AG04449 (cell line): ENCODE measurements around the gene HMX1.

Source experiments
- CTCF ChIA-PET: fragments of 350-600 bp; formaldehyde crosslinking; extraction: SDS; loops from one replicate; lab custom pipeline; 2021; ENCODE audit warnings: antibody characterized with exemption; lab: Yijun Ruan, JAX
- POLR2A ChIA-PET: fragments of 400-600, 350-600 bp; formaldehyde crosslinking; extraction: SDS; loops from one replicate; lab custom pipeline; 2020; ENCODE audit warnings: antibody characterized with exemption, inconsistent platforms; lab: Yijun Ruan, JAX
- DNase-seq: peaks from one replicate; pipeline ENCODE4 v3.0.0-alpha.2; 2010; ENCODE audit warnings: low read depth, low spot score
- H3K4me3 ChIP-seq: 2 replicates; pipeline ENCODE4 v1.5.1; 2011; ENCODE audit warnings: low read depth, mild to moderate bottlenecking, control low read depth, low read length
- CTCF ChIP-seq: IDR thresholded peaks from one replicate; pipeline ENCODE4 v1.5.1; 2011; ENCODE audit warnings: mild to moderate bottlenecking, moderate library complexity, low read length, control low read depth, inconsistent platforms; ENCODE audit not compliant: insufficient read depth; ENCODE audit errors: missing control alignments

HMX1 gene

GRCh38 chr4:8898419-8898818 lies 26.8 kb upstream of the HMX1 start:
- ChIA-PET CTCF (interaction anchor here (2.2 kb wide), 1 partner anchor 19 kb away, joined by 6 read pairs; no protein-coding TSS in a partner anchor), POLR2A (no interaction called here)
- DNase-seq = no peak
- no peak overlapping the region for H3K4me3 ChIP-seq
- TF ChIP-seq CTCF = no peak

GRCh38 chr4:8897251-8898167 lies 25.9 kb upstream of the HMX1 start:
- ChIA-PET POLR2A (no interaction called here), CTCF (interaction anchor here (1.3 to 2.2 kb wide), 2 partner anchors 20 kb away, joined by 6 to 7 read pairs; no protein-coding TSS in a partner anchor)
- no peak overlapping the region for H3K4me3 ChIP-seq
- no peak for DNase-seq
- TF ChIP-seq CTCF = no peak

- ChIA-PET CTCF (interaction anchor here (1.3 kb wide), 1 partner anchor 21 kb away, joined by 7 read pairs; no protein-coding TSS in a partner anchor), POLR2A (no interaction called here)
- no peak overlapping the region for H3K4me3 ChIP-seq
- TF ChIP-seq CTCF = no peak
- no peak for DNase-seq
These were observed 24.9 kb upstream of the HMX1 start for GRCh38 chr4:8896506-8896905.

- ChIA-PET POLR2A (no interaction called here), CTCF (no interaction called here)
- no peak for TF ChIP-seq CTCF
- DNase-seq = no peak
- H3K4me3 ChIP-seq = no peak overlapping the region
These were observed 24.4 kb upstream of the HMX1 start for GRCh38 chr4:8896071-8896470.

- no peak for DNase-seq
- CTCF ChIA-PET = no interaction called here
- H3K4me3 ChIP-seq = no peak overlapping the region
- POLR2A ChIA-PET = no interaction called here
- no peak for TF ChIP-seq CTCF
These were observed 23.7 kb upstream of the HMX1 start for GRCh38 chr4:8895295-8895694.

- no peak for TF ChIP-seq CTCF
- POLR2A ChIA-PET = no interaction called here
- no peak overlapping the region for H3K4me3 ChIP-seq
- CTCF ChIA-PET = no interaction called here
- no peak for DNase-seq
These were observed 22.8 kb upstream of the HMX1 start for GRCh38 chr4:8894424-8894816.
